Fibroblast of skin of back (primary cell): Measurements from ENCODE around the gene MAD1L1.
A peak's percentile ranks its signal among the peaks of the same experiment; 100 is the strongest.

Experiments used
- DNase-seq: peaks from one replicate; pipeline ENCODE4 v3.0.0-alpha.2; 2013

MAD1L1 gene

DNA sequence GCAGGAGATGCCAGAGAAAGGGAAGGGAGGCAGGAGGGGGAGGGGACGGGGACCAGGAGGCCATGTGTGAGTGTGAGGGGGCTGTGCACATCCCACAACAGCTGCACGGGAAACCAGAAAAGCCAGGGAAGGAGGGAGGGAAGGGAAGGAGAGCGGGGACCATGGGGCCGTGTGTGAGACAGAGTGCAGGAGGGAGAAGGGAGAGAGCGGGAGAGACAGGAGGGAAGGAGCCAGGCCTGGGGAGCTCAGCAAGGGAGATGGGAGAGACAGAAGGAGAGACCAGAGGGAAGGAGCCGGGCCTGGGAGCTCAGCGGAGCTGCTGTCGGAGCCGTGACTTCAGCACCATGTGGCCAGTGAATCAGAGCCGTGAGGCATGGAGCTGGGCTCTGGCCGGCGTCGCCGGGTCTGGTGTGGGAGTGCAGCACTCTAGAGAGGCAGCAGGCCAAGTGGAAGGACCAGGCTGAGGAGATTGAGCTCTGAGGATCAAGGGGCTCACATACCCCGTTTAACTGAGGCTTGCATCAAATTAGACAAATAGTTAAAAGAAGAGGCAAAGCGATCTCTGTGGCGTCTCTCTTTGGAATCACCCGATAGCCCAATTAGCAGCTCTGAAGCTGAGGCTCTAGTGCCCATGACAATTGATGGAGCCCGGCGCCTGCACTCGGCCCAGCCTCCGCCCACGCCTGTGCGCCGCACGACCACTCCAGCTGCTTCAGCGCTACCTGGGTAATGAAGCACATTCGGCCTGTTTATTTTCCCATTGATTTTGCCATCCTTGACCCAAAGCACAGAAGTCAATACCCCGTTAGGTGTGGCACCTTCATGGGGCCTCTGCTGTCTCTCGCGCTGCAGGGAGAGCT lies 150.4 kb downstream of the MAD1L1 start:
- peak; percentile 81 for DNase-seq

GRCh38 chr7:2081526-2082135 lies 151.1 kb downstream of the MAD1L1 start:
- no peak for DNase-seq

DNA sequence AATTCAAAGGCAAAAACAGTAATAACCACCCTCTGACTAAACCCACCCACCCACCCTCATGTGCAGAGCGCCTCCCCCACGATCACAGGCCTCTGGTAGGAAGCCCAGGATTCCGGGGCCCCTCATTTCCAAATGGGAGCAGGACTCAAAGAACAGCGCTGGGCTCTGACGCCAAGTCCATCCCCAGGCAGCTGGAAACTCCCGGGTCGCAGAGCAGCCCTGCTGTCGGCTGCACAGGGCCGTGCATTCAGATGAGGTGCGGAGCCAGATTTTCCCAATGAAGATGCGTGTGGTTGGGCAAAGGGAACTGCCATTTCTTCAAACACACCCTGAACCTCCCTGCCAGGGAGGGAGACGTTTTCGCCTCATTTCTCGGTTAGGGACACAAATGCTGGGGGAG lies 152.3 kb downstream of the MAD1L1 start:
- no peak for DNase-seq

DNA sequence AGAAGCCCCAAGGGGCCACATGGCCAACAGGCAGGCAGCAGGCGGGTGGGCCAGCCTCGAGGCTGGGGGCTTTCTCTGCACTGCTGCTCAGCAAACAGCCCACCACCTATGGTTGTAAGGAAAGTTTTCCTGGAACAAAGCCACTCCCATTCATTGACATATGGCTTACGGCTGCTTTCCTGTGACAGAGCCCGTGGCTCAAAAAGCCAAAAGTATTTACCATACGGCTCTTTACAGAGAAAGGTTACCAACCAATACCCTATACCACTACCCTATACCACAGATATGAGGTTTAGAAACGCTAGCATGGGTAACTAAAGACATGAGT lies 152.7 kb downstream of the MAD1L1 start:
- DNase-seq: no peak

- DNase-seq: peak; percentile 22
These were observed 153.2 kb downstream of the MAD1L1 start for GRCh38 chr7:2079332-2080059.

GRCh38 chr7:2078899-2079298 lies 153.8 kb downstream of the MAD1L1 start:
- no peak for DNase-seq

GRCh38 chr7:2076649-2077064 lies 156.1 kb downstream of the MAD1L1 start:
- no peak for DNase-seq

DNA sequence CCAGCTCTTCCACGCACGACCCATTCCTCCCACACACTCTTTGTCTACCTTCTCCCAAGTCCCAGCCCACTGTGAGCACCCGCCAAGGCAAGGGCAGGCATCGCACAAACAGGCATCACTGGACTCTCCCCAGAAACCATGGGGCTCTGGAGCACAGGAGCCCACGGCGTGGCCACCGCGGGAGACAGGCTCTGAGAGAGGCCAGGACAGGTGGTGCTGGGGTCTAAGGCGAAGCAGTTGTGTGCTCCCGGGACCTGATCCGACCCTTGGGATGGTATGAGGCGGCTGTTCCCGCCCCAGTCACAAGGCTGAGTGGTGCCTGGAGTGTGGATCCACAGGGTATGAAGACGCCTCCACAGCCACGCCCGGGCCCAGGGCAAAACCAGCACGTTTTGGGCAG lies 156.9 kb downstream of the MAD1L1 start:
- no peak for DNase-seq

GRCh38 chr7:2074691-2075090 lies 158.1 kb downstream of the MAD1L1 start:
- DNase-seq: no peak

DNA sequence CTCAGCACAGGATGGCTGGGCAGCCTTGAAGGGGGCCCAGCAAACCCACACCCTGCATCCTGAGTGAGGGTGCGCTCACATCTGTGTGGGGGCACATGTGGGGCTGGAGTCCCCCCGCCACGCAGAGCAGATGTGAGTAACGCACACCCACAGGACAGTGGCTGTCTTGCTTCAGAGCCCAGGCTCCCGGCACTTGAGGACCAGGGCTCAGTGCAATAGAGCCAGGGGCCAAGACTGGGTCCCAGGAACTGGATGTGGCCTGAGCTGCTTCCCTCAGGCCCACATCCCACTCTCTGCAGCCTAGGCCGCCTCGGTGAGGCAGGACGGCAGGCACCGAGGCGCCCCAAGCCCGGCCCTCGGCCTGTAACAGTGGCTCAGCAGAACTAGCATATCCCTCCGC lies 159.9 kb downstream of the MAD1L1 start:
- DNase-seq: no peak

DNA sequence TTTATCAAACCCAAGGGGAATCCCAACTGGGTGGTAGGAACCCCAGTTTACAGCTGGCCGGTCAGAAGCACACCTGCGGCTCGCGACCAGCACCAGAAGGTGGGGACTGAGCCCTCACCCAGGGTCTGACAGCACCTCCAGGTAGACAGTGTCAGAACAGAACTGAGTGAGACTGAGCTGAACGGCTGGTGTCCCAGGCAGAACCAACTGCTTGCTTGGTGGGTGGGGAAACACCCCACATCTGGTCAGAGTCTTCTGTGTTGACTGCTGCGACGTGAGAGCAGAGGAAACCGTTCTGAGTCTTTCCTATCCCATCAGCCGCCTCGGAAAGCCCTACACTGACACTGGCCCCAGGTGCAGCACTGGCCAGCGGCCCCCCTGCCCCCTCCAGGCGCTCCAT lies 160.7 kb downstream of the MAD1L1 start:
- no peak for DNase-seq

- DNase-seq: no peak
These were observed 161.5 kb downstream of the MAD1L1 start for GRCh38 chr7:2071133-2071832.

GRCh38 chr7:2070151-2070763 lies 162.5 kb downstream of the MAD1L1 start:
- peak; percentile 21 for DNase-seq

DNA sequence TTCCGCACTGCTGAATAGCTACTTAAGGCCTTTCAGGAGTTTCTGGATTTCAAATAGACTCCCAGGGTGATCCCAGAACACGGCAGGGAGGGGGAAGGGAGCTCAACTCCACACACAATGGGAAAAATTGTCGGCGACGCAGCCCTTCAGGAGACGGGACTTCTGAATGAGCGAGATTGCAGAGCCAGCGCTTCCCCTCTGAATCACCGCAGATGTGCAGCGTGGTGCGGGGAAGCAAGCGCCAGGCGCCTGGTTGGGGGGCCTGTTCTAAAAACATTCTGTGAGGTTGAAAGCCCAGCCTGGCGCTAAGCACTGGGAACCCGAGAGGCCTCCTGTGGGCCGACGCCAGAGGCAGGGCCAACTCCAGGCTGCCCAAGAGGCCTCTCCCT lies 163.3 kb downstream of the MAD1L1 start:
- DNase-seq: peak; percentile 76

- DNase-seq: no peak
These were observed 163.9 kb downstream of the MAD1L1 start for GRCh38 chr7:2068693-2069471.

DNA sequence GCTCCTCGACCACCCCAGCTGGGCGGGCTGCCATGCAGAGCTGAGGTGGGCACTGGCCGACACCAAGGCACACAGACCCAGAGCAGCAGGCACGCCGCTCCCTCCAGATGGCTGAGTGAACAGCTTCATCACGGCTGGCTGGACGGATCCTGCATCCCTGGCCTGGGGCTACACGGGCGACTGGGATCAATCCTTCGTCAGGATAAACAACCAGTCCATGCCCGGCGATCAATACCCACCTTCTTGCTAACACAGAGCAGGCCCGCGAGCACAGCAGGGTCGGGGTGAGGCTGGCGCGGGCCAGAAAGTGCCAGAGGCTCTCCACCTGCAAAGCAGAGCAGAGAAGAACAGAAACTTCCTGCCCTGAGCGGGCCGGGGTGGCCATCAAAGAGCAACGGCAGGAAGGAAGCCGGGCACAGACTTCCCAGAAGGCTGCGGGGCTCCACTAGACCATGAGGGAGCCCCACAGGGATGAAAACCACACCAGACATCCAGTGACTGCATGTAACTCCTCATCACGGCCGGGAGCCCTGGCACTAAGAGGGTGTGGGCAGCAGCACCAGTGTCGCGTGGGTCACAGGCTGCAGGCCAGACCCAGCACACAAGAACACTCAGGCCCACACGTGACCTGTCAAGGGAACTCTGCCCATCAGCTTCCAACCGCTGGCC lies 166.4 kb downstream of the MAD1L1 start:
- DNase-seq: no peak

- no peak for DNase-seq
These were observed 167.2 kb downstream of the MAD1L1 start for GRCh38 chr7:2065528-2065927.

DNA sequence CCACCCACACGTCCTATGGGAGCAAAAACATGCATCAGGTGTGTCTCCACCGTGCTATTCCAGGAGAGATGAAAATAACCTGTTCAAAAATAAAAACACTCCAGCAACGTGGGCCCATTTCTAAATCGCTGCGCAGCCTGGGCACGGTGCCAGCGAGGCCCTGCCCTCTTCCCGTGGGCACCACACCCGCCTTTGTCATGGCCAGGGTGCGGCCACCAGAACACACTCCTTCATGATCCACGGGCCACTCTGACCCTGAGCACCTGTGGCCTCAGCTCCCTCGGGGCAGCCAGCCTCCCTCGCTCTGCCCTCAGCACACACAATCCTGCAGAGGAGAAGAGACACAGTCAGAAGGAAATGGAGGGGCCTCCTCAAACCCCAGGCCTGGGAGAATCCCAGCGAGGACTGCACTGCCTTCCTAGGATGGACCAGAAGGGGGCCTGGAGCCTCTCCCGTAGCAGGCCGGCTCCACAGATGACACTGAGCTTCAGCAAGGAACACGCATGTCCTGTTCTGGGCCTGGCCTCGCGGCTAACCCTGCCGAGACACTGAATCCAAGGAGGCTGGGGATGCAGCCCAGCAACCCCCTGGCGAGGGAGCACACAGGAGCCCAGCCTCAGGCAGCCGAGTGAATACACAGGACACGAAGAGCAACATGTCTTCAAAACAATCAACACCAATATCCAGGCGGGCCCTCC lies 169.0 kb downstream of the MAD1L1 start:
- peak; percentile 62 for DNase-seq

DNA sequence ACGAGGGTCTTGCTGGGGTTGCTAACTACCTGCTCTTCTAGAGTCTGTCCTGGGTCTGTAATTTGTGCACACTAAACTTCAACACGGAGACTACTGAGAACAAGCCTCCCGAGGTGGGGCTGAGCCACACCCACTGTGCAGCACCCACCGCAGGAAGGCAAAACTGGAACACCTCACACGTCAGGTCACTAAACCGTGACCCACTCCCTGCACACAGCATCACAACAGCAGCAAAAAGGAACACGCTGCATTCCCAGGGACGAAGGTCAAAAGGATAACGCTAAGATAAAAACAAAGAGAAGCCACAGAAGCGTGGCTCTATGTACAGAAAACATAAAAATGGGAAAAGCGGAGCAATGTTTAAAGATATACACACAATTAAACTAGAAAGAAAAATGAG lies 170.1 kb downstream of the MAD1L1 start:
- no peak for DNase-seq

DNA sequence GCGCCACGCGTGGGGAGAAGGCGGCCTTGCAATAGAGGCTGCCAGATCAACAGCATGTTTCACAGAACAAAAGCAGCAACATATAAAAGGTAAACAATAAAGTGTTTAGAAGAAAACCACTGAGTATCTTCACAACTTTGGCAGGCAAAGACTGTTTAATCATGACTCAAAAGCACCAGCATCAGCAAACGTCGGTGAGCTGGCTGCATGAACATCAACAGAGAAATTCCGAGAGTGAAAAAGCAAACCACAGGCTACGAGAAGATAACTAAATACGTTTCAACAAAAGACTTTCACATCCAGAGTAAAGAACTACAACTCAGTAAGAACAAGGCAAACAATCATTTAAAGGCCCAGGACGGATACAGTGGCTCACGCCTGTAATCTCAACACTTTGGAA lies 172.0 kb downstream of the MAD1L1 start:
- DNase-seq: no peak
